H1 (cell line): ENCODE results near the gene TMEM203. TPM values are rescaled to one million over a fixed set of nuclear protein-coding genes. Genes with fewer than 3 reads are reported as not detected.
A peak's percentile ranks its signal among the peaks of the same experiment; 100 is the strongest.

ENCODE experiments used
- CTCF ChIA-PET: fragments of 300-600 bp; sonication (Branson Sonifier 250); formaldehyde crosslinking; loops from one replicate; lab custom pipeline; 2021; ENCODE audit not compliant: partially characterized antibody; lab: Charles Lee
- POLR2A ChIA-PET: fragments of 300-600 bp; sonication (Branson Sonifier 250); formaldehyde crosslinking; loops from one replicate; lab custom pipeline; 2021; ENCODE audit warnings: inconsistent platforms; ENCODE audit not compliant: partially characterized antibody; lab: Charles Lee
- DNase-seq, 2 experiments: peaks; one replicate each; pipeline versions ENCODE4 v3.0.0 to v3.0.0-alpha.2; 2010 to 2022; ENCODE audit warnings: low spot score in 2 of 2, low read depth in 1 of 2, mixed read lengths in 1 of 2
- FAIRE-seq: peaks from 2 replicates; lab custom pipeline; 2011; peaks lifted over from hg19 to GRCh38; lab: Jason Lieb, UNC
- H2AFZ ChIP-seq: 2 replicates; pipeline ENCODE4 v1.8.1; 2012; ENCODE audit warnings: low read length, inconsistent platforms
- H2AK5ac ChIP-seq: 2 replicates; pipeline ENCODE4 v1.6.1; 2013; ENCODE audit warnings: low read depth, low read length
- H2BK120ac ChIP-seq: replicated peaks from 2 replicates; pipeline ENCODE3; 2013; ENCODE audit warnings: low read depth, low read length, inconsistent platforms
- H2BK12ac ChIP-seq: 2 replicates; pipeline ENCODE4 v1.6.1; 2013; ENCODE audit warnings: low read depth, low read length
- H2BK15ac ChIP-seq: 2 replicates; pipeline ENCODE4 v1.6.1; 2013; ENCODE audit warnings: low read length
- H2BK20ac ChIP-seq: 2 replicates; pipeline ENCODE4 v1.6.1; 2013; ENCODE audit warnings: low read length
- H2BK5ac ChIP-seq: 2 replicates; pipeline ENCODE4 v1.6.1; 2013; ENCODE audit warnings: low read depth, low read length
- H3K14ac ChIP-seq: 2 replicates; pipeline ENCODE4 v1.6.1; 2013; ENCODE audit warnings: inconsistent platforms; ENCODE audit not compliant: insufficient read length
- H3K18ac ChIP-seq: 2 replicates; pipeline ENCODE4 v1.6.1; 2013; ENCODE audit warnings: low read length; ENCODE audit errors: extremely low read depth
- H3K23ac ChIP-seq: 2 replicates; pipeline ENCODE4 v1.6.1; 2013; ENCODE audit warnings: inconsistent platforms; ENCODE audit not compliant: insufficient read length
- H3K23me2 ChIP-seq: 2 replicates; pipeline ENCODE4 v1.6.1; 2013; ENCODE audit warnings: low read depth, low read length
- H3K27ac ChIP-seq: 2 replicates; pipeline ENCODE4 v1.6.1; 2011; ENCODE audit warnings: low read depth, low read length, inconsistent platforms
- H3K27me3 ChIP-seq, 4 experiments: replicated peaks in 1 of 4; 1 replicate in 1 of 4; 2 replicates in 3 of 4; pipeline versions ENCODE4 v1.6.1 to v1.8.1; 2011 to 2013; ENCODE audit warnings: low read length in 3 of 4, mild to moderate bottlenecking in 3 of 4, inconsistent platforms in 2 of 4, mixed read lengths in 2 of 4, moderate library complexity in 1 of 4; ENCODE audit not compliant: control insufficient read depth in 3 of 4, insufficient read depth in 3 of 4; ENCODE audit errors: extremely low read depth in 1 of 4
- H3K36me3 ChIP-seq, 4 experiments: 2 replicates each; pipeline versions ENCODE4 v1.6.1 to v1.8.1; 2011 to 2013; ENCODE audit warnings: mild to moderate bottlenecking in 4 of 4, low read length in 3 of 4, moderate library complexity in 2 of 4, control low read depth in 1 of 4, inconsistent platforms in 1 of 4; ENCODE audit not compliant: insufficient read depth in 4 of 4, control insufficient read depth in 2 of 4
- H3K4ac ChIP-seq: replicated peaks from 2 replicates; pipeline ENCODE3; 2013; ENCODE audit warnings: low read length, low read depth, mixed read lengths, inconsistent platforms; ENCODE audit not compliant: insufficient read length
- H3K4me1 ChIP-seq, 4 experiments: replicated peaks in 1 of 4; 1 replicate in 1 of 4; 2 replicates in 3 of 4; pipeline versions ENCODE4 v1.6.1 to v1.8.1; 2011 to 2013; ENCODE audit warnings: low read length in 3 of 4, inconsistent platforms in 2 of 4, mixed read lengths in 1 of 4; ENCODE audit not compliant: insufficient read depth in 4 of 4, control insufficient read depth in 3 of 4
- H3K4me2 ChIP-seq, 2 experiments: 2 replicates each; pipeline versions ENCODE4 v1.6.1 to v1.8.1; 2011 to 2013; ENCODE audit warnings: low read depth in 2 of 2, low read length in 2 of 2, control low read depth in 1 of 2, inconsistent platforms in 1 of 2, mild to moderate bottlenecking in 1 of 2; ENCODE audit not compliant: insufficient read depth in 1 of 2
- H3K4me3 ChIP-seq, 4 experiments: fragments of 200-600, 300-600 bp in 1 of 4; sonication (generic), shearing (Covaris generic), sonication (Bioruptor Twin) in 1 of 4; 2 replicates each; pipeline versions ENCODE4 v1.5.1 to v1.8.1; 2011 to 2016; ENCODE audit warnings: low read length in 4 of 4, low read depth in 3 of 4, control low read depth in 2 of 4, inconsistent platforms in 2 of 4, mild to moderate bottlenecking in 2 of 4, mixed read lengths in 1 of 4, moderate library complexity in 1 of 4; ENCODE audit not compliant: insufficient read depth in 2 of 4; ENCODE audit errors: extremely low read depth in 1 of 4
- H3K56ac ChIP-seq: replicated peaks from 2 replicates; pipeline ENCODE3; 2013; ENCODE audit warnings: low read depth, mild to moderate bottlenecking, mixed read lengths, low read length, inconsistent platforms; ENCODE audit not compliant: insufficient read length
- H3K79me1 ChIP-seq: 2 replicates; pipeline ENCODE4 v1.6.1; 2013; ENCODE audit warnings: low read depth, low read length, control low read depth
- H3K79me2 ChIP-seq, 2 experiments: 2 replicates each; pipeline versions ENCODE4 v1.6.1 to v1.8.1; 2012 to 2013; ENCODE audit warnings: low read length in 2 of 2, mild to moderate bottlenecking in 2 of 2, inconsistent platforms in 1 of 2; ENCODE audit not compliant: insufficient read depth in 2 of 2, control insufficient read depth in 1 of 2
- H3K9ac ChIP-seq, 4 experiments: replicated peaks in 1 of 4; 1 replicate in 1 of 4; 2 replicates in 3 of 4; pipeline versions ENCODE4 v1.6.1 to v1.8.1; 2011 to 2013; ENCODE audit warnings: low read depth in 3 of 4, low read length in 3 of 4, control low read depth in 2 of 4, mild to moderate bottlenecking in 2 of 4, moderate library complexity in 2 of 4, inconsistent platforms in 1 of 4; ENCODE audit errors: extremely low read depth in 1 of 4
- H3K9me3 ChIP-seq, 2 experiments: 2 replicates each; pipeline versions ENCODE4 v1.6.1 to v1.8.1; 2012 to 2013; ENCODE audit warnings: mild to moderate bottlenecking in 2 of 2, moderate library complexity in 2 of 2, control low read depth in 1 of 2, inconsistent platforms in 1 of 2, low read depth in 1 of 2, low read length in 1 of 2, mixed read lengths in 1 of 2; ENCODE audit not compliant: insufficient read depth in 2 of 2
- H4K20me1 ChIP-seq, 2 experiments: replicated peaks in 1 of 2; 2 replicates each; pipeline versions ENCODE3 to v1.8.1; 2011 to 2013; ENCODE audit warnings: inconsistent platforms in 2 of 2, low read length in 2 of 2, mild to moderate bottlenecking in 1 of 2; ENCODE audit not compliant: insufficient read depth in 2 of 2, control insufficient read depth in 1 of 2
- H4K5ac ChIP-seq: 2 replicates; pipeline ENCODE4 v1.6.1; 2013; ENCODE audit warnings: low read length, low read depth, mixed read lengths, inconsistent platforms; ENCODE audit not compliant: insufficient read length
- H4K8ac ChIP-seq: 2 replicates; pipeline ENCODE4 v1.8.0; 2013; ENCODE audit warnings: mild to moderate bottlenecking, moderate library complexity, low read length, inconsistent platforms; ENCODE audit not compliant: insufficient read depth; ENCODE audit errors: extremely low read depth
- H4K91ac ChIP-seq: replicated peaks from 2 replicates; pipeline ENCODE3; 2013; ENCODE audit warnings: low read length, mixed read lengths, inconsistent platforms; ENCODE audit not compliant: insufficient read length
- CREB1 ChIP-seq: IDR thresholded peaks from 2 replicates; pipeline ENCODE4 v1.6.1; 2012; ENCODE audit warnings: inconsistent platforms
- GTF2F1 ChIP-seq: IDR thresholded peaks from 2 replicates; pipeline ENCODE4 v1.6.1; 2012; ENCODE audit warnings: low read depth, low read length, improper control_type of control experiment, borderline replicate concordance
- HDAC6 ChIP-seq: IDR thresholded peaks from one replicate; pipeline ENCODE4 v1.7.1; 2012; ENCODE audit warnings: low read depth, mild to moderate bottlenecking, inconsistent platforms, low read length, moderate library complexity
- JUN ChIP-seq: IDR thresholded peaks from 2 replicates; pipeline ENCODE4 v1.6.1; 2011; ENCODE audit warnings: low read depth, mild to moderate bottlenecking, improper control_type of control experiment, low read length
- KDM1A ChIP-seq: fragments of 200-600, 300-600 bp; sonication (generic); IDR thresholded peaks from 2 replicates; pipeline ENCODE4 v1.7.1; 2016; ENCODE audit warnings: mild to moderate bottlenecking, low read length, borderline replicate concordance
- POLR2A ChIP-seq, 2 experiments: IDR thresholded peaks; 1 replicate in 1 of 2; 2 replicates in 1 of 2; pipeline ENCODE4 v1.6.1; 2011; ENCODE audit warnings: low read depth in 2 of 2, low read length in 2 of 2, mild to moderate bottlenecking in 2 of 2; ENCODE audit errors: control extremely low read depth in 1 of 2
- USF2 ChIP-seq: IDR thresholded peaks from 2 replicates; pipeline ENCODE4 v1.6.1; 2011; ENCODE audit warnings: low read length, improper control_type of control experiment
- WGBS, 2 experiments: shearing (Covaris generic) in 1 of 2; methylation state at CpG; one replicate each; pipeline versions ENCODE4 v1.1.6 to v1.1.7; 2013 to 2015; ENCODE audit warnings: low lambda C conversion rate in 2 of 2, mixed read lengths in 2 of 2, inconsistent platforms in 1 of 2, low coverage in 1 of 2, missing lambda C conversion rate in 1 of 2; ENCODE audit not compliant: insufficient replicate concordance in 2 of 2, insufficient coverage in 1 of 2, insufficient read length in 1 of 2; ENCODE audit errors: extremely low coverage in 1 of 2, missing lambda C conversion rate in 1 of 2; 5-methylcytosine and 5-hydroxymethylcytosine counted together
- long read RNA-seq, 2 experiments: library from RNA in 1 of 2; library from capped mRNA in 1 of 2; stranded (forward); transcript quantifications; one replicate each; pipeline ENCODE4 v2.0.0, GENCODE V29; 2021; ENCODE audit warnings: inconsistent platforms in 1 of 2
- polyA minus RNA-seq, 3 experiments: library from RNA; depleted of rRNA, polyadenylated mRNA; stranded (reverse); fragments of >200 nt; gene quantifications; 1 replicate in 2 of 3; 2 replicates in 1 of 3; pipeline ENCODE4 v1.2.3, GENCODE V29; 2011
- polyA plus RNA-seq, 7 experiments: library from polyadenylated mRNA; depleted of rRNA in 3 of 7; stranded (reverse) in 5 of 7; unstranded in 2 of 7; fragments of >200 nt in 5 of 7; fragments of 200-250 nt in 2 of 7; gene quantifications; 1 replicate in 5 of 7; 2 replicates in 1 of 7; 4 replicates in 1 of 7; pipeline versions ENCODE4 v1.2.1 to v1.2.3, GENCODE V29; 2011 to 2013; ENCODE audit warnings: missing spikeins in 2 of 7, mixed read lengths in 2 of 7
- total RNA-seq: library from RNA; stranded (reverse); fragmentation: NEBNext Ultra II Directional; extraction: Animal tissue kit (Norgen Biotek cat#: 25700); gene quantifications from 2 replicates; pipeline ENCODE4 v1.2.1, GENCODE V29; 2021

Gene TMEM203
- total RNA-seq, result 44.1 and 44.2 TPM in 2 replicates
- polyA plus RNA-seq (2011; rRNA removed), result 57.1 and 67.1 TPM in 2 replicates
- 52.2 TPM for polyA plus RNA-seq (2011; cell fraction: cytosol; rRNA removed)
- 39.1 TPM for polyA plus RNA-seq (2011; cell fraction: nucleus; rRNA removed)
- 35.8 to 40.1 TPM (median 39.0 TPM) in 4 replicates for polyA plus RNA-seq (2012, experiment 1 of 2)
- polyA plus RNA-seq (2012, experiment 2 of 2), result 45.2 TPM
- polyA plus RNA-seq (2013, experiment 1 of 2), result 32.5 TPM
- polyA plus RNA-seq (2013, experiment 2 of 2), result 35.6 TPM
- polyA minus RNA-seq (2011; rRNA and poly(A)+ RNA removed), result 25.5 and 25.8 TPM in 2 replicates
- polyA minus RNA-seq (2011; cell fraction: cytosol; rRNA and poly(A)+ RNA removed), result 20.7 TPM
- polyA minus RNA-seq (2011; cell fraction: nucleus; rRNA and poly(A)+ RNA removed), result 23.5 TPM
- long read RNA-seq, experiment 1, transcript TMEM203-201 (1 exons, 1,557 nt), result major isoform, 34 of 34 reads
- long read RNA-seq, experiment 1, partial matches to known transcripts, result 0 of 34 reads
- long read RNA-seq, experiment 1, other reads (novel, unspliced or antisense), result 0 of 34 reads
- long read RNA-seq, experiment 2, partial matches to known transcripts, result 0 of 1 reads
- long read RNA-seq, experiment 2, other reads (novel, unspliced or antisense), result 0 of 1 reads

- DNase-seq, result peak in 1 of 2 experiments; percentile 99
- Histone ChIP-seq H3K23ac (no peak within 1 kb of the TSS), H4K91ac (no peak within 1 kb of the TSS), H3K14ac (no peak within 1 kb of the TSS), H2BK12ac (no peak within 1 kb of the TSS), H3K23me2 (peaks cover 15% of the 10 kb centered on the region), H2BK20ac (no peak within 1 kb of the TSS), H3K79me2 (peaks cover 0 to 46% of the 10 kb centered on the region in 2 experiments; a peak in 3 of 4 replicates), H3K27me3 (no peaks in the 10 kb centered on the region), H2BK120ac (no peak within 1 kb of the TSS), H3K36me3 (peaks cover 0 to 4% (median 0%) of the 10 kb centered on the region in 4 experiments; a peak in 1 of 8 replicates), H4K20me1 (peaks cover 0 to 12% of the 10 kb centered on the region in 2 experiments), H3K4me2 (peak within 1 kb of the TSS; percentile 90 to 91), H4K8ac (peak within 1 kb of the TSS; percentile 97; the same call in 1 of the 2 replicates), H2AK5ac (no peak within 1 kb of the TSS), H2BK5ac (peak within 1 kb of the TSS; percentile 71), H4K5ac (no peak within 1 kb of the TSS), H2AFZ (no peak within 1 kb of the TSS), H3K9ac (peak within 1 kb of the TSS; percentile 84 to 99 (median 89)), H3K18ac (peak within 1 kb of the TSS; percentile 83), H3K79me1 (peaks cover 17% of the 10 kb centered on the region), H3K4me1 (peaks cover 7 to 25% (median 14%) of the 10 kb centered on the region in 4 experiments), H3K56ac (peak within 1 kb of the TSS; percentile 38), H3K27ac (peak within 1 kb of the TSS; percentile 60; the same call in 1 of the 2 replicates), H3K9me3 (no peaks in the 10 kb centered on the region), H3K4ac (peak within 1 kb of the TSS; percentile 94), H2BK15ac (no peak within 1 kb of the TSS; the same call in 1 of the 2 replicates), H3K4me3 (peak within 1 kb of the TSS; percentile 78 to 96 (median 89))
- FAIRE-seq, result no peak
- POLR2A ChIA-PET, result interaction anchor here (0.9 to 69.9 kb wide), 9 partner anchors 13 to 404 kb away, joined by 3 to 1462 read pairs (median 8); partner anchors contain the start of genes ANAPC2, CYSRT1, NELFB and RNF208
- CTCF ChIA-PET, result interaction anchor here (1.0 to 4.9 kb wide), 8 partner anchors 9 to 176 kb away, joined by 3 to 23 read pairs (median 4); partner anchors contain the start of genes ANAPC2 and SSNA1
- 2% methylated on average over 89 of the region's 98 CpGs; no CpG with 5 or more reads in 1 of the 2 experiments for WGBS, 2 experiments
- TF ChIP-seq HDAC6 (no peak), CREB1 (peak; percentile 97), JUN (no peak), KDM1A (no peak), USF2 (no peak), GTF2F1 (0 out of 2 replicates have a peak, but pooled peaks have one; percentile 46), POLR2A (IDR thresholded peaks at IDR 0.05; ENCODE audit: control extremely low read depth in 1 of 2, low read depth in 2 of 2, low read length in 2 of 2) (peak in 1 of 2 experiments; percentile 94; a peak in 2 of 3 replicates)
Observed at GRCh38 chr9:137205126-137206069, at the start of gene TMEM203, which contains the start of gene NDOR1. TSS of gene TMEM203 (minus strand) at chr9:137205648. CDS start at chr9:137205414, 234 bp downstream. TSS of gene NDOR1 (plus strand) at chr9:137205700. CDS start at chr9:137205778, 78 bp downstream.
